PC-3 (cell line): ENCODE data around the gene TIMM44. TPM values are rescaled to one million over a fixed set of nuclear protein-coding genes. Genes with fewer than 3 reads are reported as not detected.

Experiments used
- ATAC-seq: fragments of 200-7000 bp; cut with Tn5 transposase; 2 replicates; pipeline ENCODE4 v1.9.1; 2020; ENCODE audit warnings: mild to moderate bottlenecking, moderate library complexity
- BruUV-seq: library from RNA; stranded (reverse); fragments of 400-500 nt; replicated peaks from 2 replicates; lab custom pipeline; 2021; lab: Mats Ljungman, UMichigan
- CTCF ChIA-PET: fragments of 300-600 bp; sonication (Branson Sonifier 250); formaldehyde crosslinking; loops from one replicate; lab custom pipeline; 2022; ENCODE audit warnings: antibody characterized with exemption; lab: Charles Lee
- POLR2A ChIA-PET: fragments of 300-600 bp; sonication (Branson Sonifier 250); formaldehyde crosslinking; loops from one replicate; lab custom pipeline; 2022; ENCODE audit warnings: antibody characterized with exemption; ENCODE audit not compliant: unreplicated experiment; lab: Charles Lee
- DNase-seq: peaks from one replicate; pipeline ENCODE4 v3.0.0-alpha.2; 2015
- H2AFZ ChIP-seq: fragments of 300-600 bp; sonication (generic); 2 replicates; pipeline ENCODE4 v1.6.0; 2016; ENCODE audit warnings: antibody characterized with exemption, low read length
- H3F3A ChIP-seq: fragments of 300-600 bp; sonication (generic); one replicate; pipeline ENCODE4 v1.6.0; 2017; ENCODE audit warnings: antibody characterized with exemption, low read length, control low read depth, mild to moderate bottlenecking; ENCODE audit not compliant: unreplicated experiment
- H3K27ac ChIP-seq: fragments of 300-600 bp; sonication (generic); 2 replicates; pipeline ENCODE4 v1.5.1; 2016; ENCODE audit warnings: mild to moderate bottlenecking, low read length
- H3K27me3 ChIP-seq: fragments of 300-600 bp; sonication (generic); 2 replicates; pipeline ENCODE4 v1.6.1; 2016; ENCODE audit warnings: low read length, mixed read lengths
- H3K36me3 ChIP-seq: fragments of 300-600 bp; sonication (generic); 2 replicates; pipeline ENCODE4 v1.6.1; 2016; ENCODE audit warnings: low read depth, mixed run types, low read length, mixed read lengths
- H3K4me1 ChIP-seq: fragments of 300-600 bp; sonication (generic); 2 replicates; pipeline ENCODE4 v1.5.1; 2016; ENCODE audit warnings: low read length; ENCODE audit not compliant: insufficient read depth
- H3K4me2 ChIP-seq: fragments of 300-600 bp; sonication (generic); 2 replicates; pipeline ENCODE4 v1.6.0; 2016; ENCODE audit warnings: low read length
- H3K4me3 ChIP-seq: fragments of 300-600 bp; sonication (generic); 2 replicates; pipeline ENCODE4 v1.5.1; 2016; ENCODE audit warnings: mild to moderate bottlenecking, low read length, mixed read lengths
- H3K79me2 ChIP-seq: fragments of 300-600 bp; sonication (generic); 2 replicates; pipeline ENCODE4 v1.6.1; 2017; ENCODE audit warnings: low read length, mixed read lengths
- H3K9ac ChIP-seq: fragments of 300-600 bp; sonication (generic); 2 replicates; pipeline ENCODE4 v1.6.0; 2016; ENCODE audit warnings: mild to moderate bottlenecking, low read length
- H3K9me2 ChIP-seq: fragments of 300-600 bp; sonication (generic); replicated peaks from 2 replicates; pipeline ENCODE4 v1.6.1; 2016; ENCODE audit warnings: mixed run types, low read length, mixed read lengths
- H3K9me3 ChIP-seq: fragments of 300-600 bp; sonication (generic); 2 replicates; pipeline ENCODE4 v1.6.1; 2016; ENCODE audit warnings: low read length, mixed read lengths
- H4K20me1 ChIP-seq: fragments of 300-600 bp; sonication (generic); 2 replicates; pipeline ENCODE4 v1.6.1; 2016; ENCODE audit warnings: low read length, mixed read lengths
- CTCF ChIP-seq: fragments of 300-600 bp; sonication (generic); conservative IDR thresholded peaks from 2 replicates; pipeline ENCODE4 v1.5.1; 2017; ENCODE audit warnings: antibody characterized with exemption, low read depth, mild to moderate bottlenecking, low read length
- EZH2 ChIP-seq: fragments of 300-600 bp; sonication (generic); IDR thresholded peaks from one replicate; pipeline ENCODE4 v1.6.1; 2017; ENCODE audit warnings: antibody characterized with exemption, mild to moderate bottlenecking, low read length; ENCODE audit not compliant: unreplicated experiment
- EZH2phosphoT487 ChIP-seq: fragments of 300-600 bp; sonication (generic); IDR thresholded peaks from 2 replicates; pipeline ENCODE4 v1.6.1; 2018; ENCODE audit warnings: mild to moderate bottlenecking, antibody characterized with exemption, low read length, borderline replicate concordance
- intact Hi-C: fragments of 100-400 bp; cut with micrococcal nuclease; formaldehyde crosslinking; loops from 2 replicates; pipeline ENCODE4 v1.9.0; 2023
- total RNA-seq: library from RNA; depleted of rRNA; stranded (reverse); fragments of >200 nt; gene quantifications from 2 replicates; pipeline ENCODE4 v1.2.3, GENCODE V29; 2014

Gene TIMM44
- total RNA-seq, 1 experiment from 2014 or later = 191 TPM

GRCh38 chr19:7940841-7941240, 2.6 kb downstream of the TIMM44 start:
- POLR2A ChIA-PET = no interaction called here
- peaks cover 9% of the 10 kb centered on the region; the same call in 1 of the 2 replicates for H4K20me1 ChIP-seq
- TF ChIP-seq CTCF = no peak
- no peak for TF ChIP-seq EZH2phosphoT487
- TF ChIP-seq EZH2 = no peak
- H3K4me1 ChIP-seq = peaks cover 14% of the 10 kb centered on the region
- no peak overlapping the region for H2AFZ ChIP-seq
- H3K27ac ChIP-seq = no peak overlapping the region
- DNase-seq = no peak
- H3F3A ChIP-seq = no peaks in the 10 kb centered on the region
- no peak for ATAC-seq
- no peak overlapping the region for H3K4me3 ChIP-seq
- peaks cover 39% of the 10 kb centered on the region for H3K36me3 ChIP-seq
- no TSS peak for BruUV-seq
- CTCF ChIA-PET = no interaction called here
- H3K27me3 ChIP-seq = no peaks in the 10 kb centered on the region
- no peak overlapping the region for H3K4me2 ChIP-seq
- intact Hi-C loops = loop anchor here (5.0 kb wide), 1 partner anchor 46 kb away; no protein-coding TSS in a partner anchor
- H3K9ac ChIP-seq = no peak overlapping the region
- no peaks in the 10 kb centered on the region for H3K9me2 ChIP-seq
- peaks cover 65% of the 10 kb centered on the region for H3K79me2 ChIP-seq
- no peaks in the 10 kb centered on the region for H3K9me3 ChIP-seq

- ATAC-seq (no peak), DNase-seq (no peak)
- Histone ChIP-seq H3K9ac (no peak overlapping the region), H3K4me2 (no peak overlapping the region), H3K9me3 (no peaks in the 10 kb centered on the region), H3K9me2 (no peaks in the 10 kb centered on the region), H3F3A (no peaks in the 10 kb centered on the region), H3K79me2 (peaks cover 16% of the 10 kb centered on the region), H3K4me1 (peaks cover 11% of the 10 kb centered on the region), H3K36me3 (peaks cover 76% of the 10 kb centered on the region), H2AFZ (no peak overlapping the region), H3K27me3 (no peaks in the 10 kb centered on the region), H3K4me3 (no peak overlapping the region), H4K20me1 (no peaks in the 10 kb centered on the region), H3K27ac (no peak overlapping the region)
- intact Hi-C loops = no loop called here
- POLR2A ChIA-PET = no interaction called here
- CTCF ChIA-PET = no interaction called here
- no peak for TF ChIP-seq CTCF
- no peak for TF ChIP-seq EZH2
- TF ChIP-seq EZH2phosphoT487 = no peak
- no TSS peak for BruUV-seq
Observed at GRCh38 chr19:7934766-7935165, 8.7 kb downstream of the TIMM44 start.

GRCh38 chr19:7933828-7934725, 9.4 kb downstream of the TIMM44 start:
- Histone ChIP-seq H3K36me3 (peaks cover 76% of the 10 kb centered on the region), H3K4me2 (no peak overlapping the region), H3K79me2 (peaks cover 13% of the 10 kb centered on the region), H3K27me3 (no peaks in the 10 kb centered on the region), H3K4me3 (no peak overlapping the region), H3K9me2 (no peaks in the 10 kb centered on the region), H4K20me1 (no peaks in the 10 kb centered on the region), H3K4me1 (peaks cover 18% of the 10 kb centered on the region), H3K9ac (no peak overlapping the region), H3F3A (no peaks in the 10 kb centered on the region), H3K9me3 (no peaks in the 10 kb centered on the region), H2AFZ (no peak overlapping the region), H3K27ac (no peak overlapping the region)
- POLR2A ChIA-PET = interaction anchor here (0.9 kb wide), 1 partner anchor 315 kb away, joined by 3 read pairs; no protein-coding TSS in a partner anchor
- DNase-seq (no peak), ATAC-seq (no peak)
- no peak for TF ChIP-seq EZH2
- no peak; the same call in 1 of the 2 replicates for TF ChIP-seq CTCF
- no peak for TF ChIP-seq EZH2phosphoT487
- intact Hi-C loops = no loop called here
- no TSS peak for BruUV-seq
- CTCF ChIA-PET = interaction anchor here (0.6 kb wide), 1 partner anchor 253 kb away, joined by 3 read pairs; the partner anchor contains the start of gene TRAPPC5
